Mammary epithelial cell (primary cell): ENCODE results near the gene P3R3URF.

Experiments used
- EZH2 ChIP-seq: IDR thresholded peaks from 2 replicates; pipeline ENCODE4 v1.6.1; 2012; ENCODE audit warnings: low read length, inconsistent platforms, borderline replicate concordance
- TF ChIP-seq, protein P1 (sequence below), 2 donors: IDR thresholded peaks in 1 of 2; conservative IDR thresholded peaks in 1 of 2; 2 replicates each; pipeline ENCODE4 v1.5.1; 2011 to 2012; ENCODE audit warnings: inconsistent platforms in 2 of 2, low read length in 2 of 2, mild to moderate bottlenecking in 2 of 2, control low read depth in 1 of 2, low read depth in 1 of 2; ENCODE audit not compliant: insufficient read depth in 1 of 2; ENCODE audit errors: extremely low read depth in 1 of 2

DNA sequence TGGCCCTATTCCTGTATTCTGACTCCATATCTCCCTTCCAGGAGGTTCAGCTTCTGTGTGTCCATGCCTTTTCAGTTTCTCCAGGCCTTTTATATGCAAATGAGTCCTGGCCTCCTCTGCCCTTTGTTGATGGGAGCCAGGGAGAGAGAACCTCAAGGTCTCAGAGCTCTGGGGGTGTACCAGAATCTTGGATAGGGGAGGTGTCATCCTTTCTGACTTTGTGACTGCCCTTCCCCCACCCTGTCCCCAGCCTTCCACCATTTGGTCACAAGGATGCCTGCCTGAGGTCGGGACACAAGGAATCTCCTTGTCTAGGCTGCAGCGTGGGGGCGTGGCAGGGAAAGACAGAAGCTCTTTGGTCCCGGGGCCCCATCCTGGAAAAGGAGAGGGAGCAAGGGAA lies 45.5 kb upstream of the P3R3URF start:
- TF ChIP-seq, protein P1, sequence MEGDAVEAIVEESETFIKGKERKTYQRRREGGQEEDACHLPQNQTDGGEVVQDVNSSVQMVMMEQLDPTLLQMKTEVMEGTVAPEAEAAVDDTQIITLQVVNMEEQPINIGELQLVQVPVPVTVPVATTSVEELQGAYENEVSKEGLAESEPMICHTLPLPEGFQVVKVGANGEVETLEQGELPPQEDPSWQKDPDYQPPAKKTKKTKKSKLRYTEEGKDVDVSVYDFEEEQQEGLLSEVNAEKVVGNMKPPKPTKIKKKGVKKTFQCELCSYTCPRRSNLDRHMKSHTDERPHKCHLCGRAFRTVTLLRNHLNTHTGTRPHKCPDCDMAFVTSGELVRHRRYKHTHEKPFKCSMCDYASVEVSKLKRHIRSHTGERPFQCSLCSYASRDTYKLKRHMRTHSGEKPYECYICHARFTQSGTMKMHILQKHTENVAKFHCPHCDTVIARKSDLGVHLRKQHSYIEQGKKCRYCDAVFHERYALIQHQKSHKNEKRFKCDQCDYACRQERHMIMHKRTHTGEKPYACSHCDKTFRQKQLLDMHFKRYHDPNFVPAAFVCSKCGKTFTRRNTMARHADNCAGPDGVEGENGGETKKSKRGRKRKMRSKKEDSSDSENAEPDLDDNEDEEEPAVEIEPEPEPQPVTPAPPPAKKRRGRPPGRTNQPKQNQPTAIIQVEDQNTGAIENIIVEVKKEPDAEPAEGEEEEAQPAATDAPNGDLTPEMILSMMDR (conservative IDR thresholded peaks at IDR 0.05 in 1 of 2, IDR thresholded peaks at IDR 0.05 in 1 of 2; ENCODE audit: extremely low read depth in 1 of 2, insufficient read depth in 1 of 2, low read depth in 1 of 2, low read length in 2 of 2) = no peak
- TF ChIP-seq EZH2 = no peak
